GM12873 (cell line): ENCODE results near the gene PRR33.

ENCODE experiments used
- TF ChIP-seq, protein P1 (sequence below): IDR thresholded peaks from 2 replicates; pipeline ENCODE4 v1.5.1; 2012; ENCODE audit warnings: low read depth, mild to moderate bottlenecking, moderate library complexity, low read length, control low read depth; ENCODE audit not compliant: insufficient read depth; ENCODE audit errors: missing control alignments

Gene PRR33

GRCh38 chr11:1893581-1894359, 2.1 kb upstream of the PRR33 start:
- TF ChIP-seq, protein P1, sequence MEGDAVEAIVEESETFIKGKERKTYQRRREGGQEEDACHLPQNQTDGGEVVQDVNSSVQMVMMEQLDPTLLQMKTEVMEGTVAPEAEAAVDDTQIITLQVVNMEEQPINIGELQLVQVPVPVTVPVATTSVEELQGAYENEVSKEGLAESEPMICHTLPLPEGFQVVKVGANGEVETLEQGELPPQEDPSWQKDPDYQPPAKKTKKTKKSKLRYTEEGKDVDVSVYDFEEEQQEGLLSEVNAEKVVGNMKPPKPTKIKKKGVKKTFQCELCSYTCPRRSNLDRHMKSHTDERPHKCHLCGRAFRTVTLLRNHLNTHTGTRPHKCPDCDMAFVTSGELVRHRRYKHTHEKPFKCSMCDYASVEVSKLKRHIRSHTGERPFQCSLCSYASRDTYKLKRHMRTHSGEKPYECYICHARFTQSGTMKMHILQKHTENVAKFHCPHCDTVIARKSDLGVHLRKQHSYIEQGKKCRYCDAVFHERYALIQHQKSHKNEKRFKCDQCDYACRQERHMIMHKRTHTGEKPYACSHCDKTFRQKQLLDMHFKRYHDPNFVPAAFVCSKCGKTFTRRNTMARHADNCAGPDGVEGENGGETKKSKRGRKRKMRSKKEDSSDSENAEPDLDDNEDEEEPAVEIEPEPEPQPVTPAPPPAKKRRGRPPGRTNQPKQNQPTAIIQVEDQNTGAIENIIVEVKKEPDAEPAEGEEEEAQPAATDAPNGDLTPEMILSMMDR, result no peak

- TF ChIP-seq, protein P1, result no peak
These were observed 863 bp upstream of the PRR33 start for GRCh38 chr11:1892558-1892957.

- TF ChIP-seq, protein P1, result no peak
These were observed 421 bp upstream of the PRR33 start for GRCh38 chr11:1892116-1892515.

GRCh38 chr11:1890856-1891830, 552 bp downstream of the PRR33 start:
- TF ChIP-seq, protein P1, result no peak

- TF ChIP-seq, protein P1, result no peak
These were observed 1.5 kb downstream of the PRR33 start for GRCh38 chr11:1889941-1890855.

- TF ChIP-seq, protein P1, result no peak
These were observed 2.3 kb downstream of the PRR33 start for GRCh38 chr11:1889224-1889930.
